ENCODE measurements around the gene DDX5.

DNA sequence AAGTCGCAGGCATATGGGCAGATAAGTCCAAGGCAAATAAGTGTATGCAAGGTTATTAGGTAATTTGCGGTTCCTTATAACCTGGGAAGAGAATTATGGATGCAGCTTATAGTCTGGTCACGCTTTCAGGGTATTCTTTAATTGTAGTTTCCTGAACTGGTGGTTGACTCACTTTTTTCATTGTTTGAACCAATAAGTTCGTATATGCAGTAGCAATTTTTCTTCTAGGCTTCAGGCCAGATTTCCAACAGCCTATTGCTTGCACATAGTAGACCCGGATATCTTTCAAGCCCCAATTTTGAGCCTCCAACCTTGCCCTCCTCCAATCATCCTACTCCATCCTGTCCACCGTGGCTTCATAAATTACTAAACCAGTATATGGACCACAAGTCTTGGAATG is 13.5 kb upstream of the DDX5 start:
- no peak for TF ChIP-seq EZH2 (IDR thresholded peaks at IDR 0.05; ENCODE audit: insufficient read depth, poor library complexity, severe bottlenecking)
- TF ChIP-seq EZH2phosphoT487 (IDR thresholded peaks at IDR 0.05; ENCODE audit: insufficient read depth, low read depth): no peak

All from GM23248 (cell line).